ENCODE results near the gene ACTR1B. TPM values are rescaled to one million over a fixed set of nuclear protein-coding genes. Genes with fewer than 3 reads are reported as not detected.

Gene ACTR1B
- total RNA-seq, 8 experiments from 2014 or later = 34.5 to 70.0 (median 46.9) TPM

DNA sequence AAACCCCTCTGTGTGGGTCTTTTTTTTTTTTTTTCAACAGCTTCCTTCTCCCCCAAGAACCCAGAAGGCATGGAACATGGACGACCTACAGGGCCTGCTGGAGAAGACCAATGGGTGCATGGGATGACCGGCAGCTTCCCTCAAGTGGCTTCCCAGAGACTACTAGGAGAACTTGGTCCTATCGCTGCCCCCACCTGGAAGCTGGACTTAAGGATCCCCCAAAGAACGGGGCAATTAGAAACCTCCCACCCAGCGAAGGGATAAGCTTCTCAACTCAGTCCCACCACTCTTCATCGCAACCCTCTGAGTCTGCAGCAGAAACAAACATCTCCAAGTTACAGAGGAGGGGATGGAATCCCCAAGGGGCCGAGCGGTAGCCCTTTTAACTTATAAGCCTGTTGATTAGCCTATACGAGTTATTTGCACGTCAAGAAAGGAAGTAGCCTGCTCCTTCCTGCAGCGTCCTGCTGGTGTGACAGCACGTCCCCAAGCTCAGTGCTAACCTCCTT lies 1.4 kb downstream of the ACTR1B start:
- in situ Hi-C loops (cut with MboI; ENCODE audit: low pct_unique_long_range_greater_than_20kb in 2 of 9, low sequenced_read_pairs in 9 of 9, unreplicated experiment in 9 of 9) = loop anchor here in 2 of 9 experiments (25.0 kb wide), 1 partner anchor 1600 kb away; no protein-coding TSS in a partner anchor
- WGBS, 10 experiments = 7 to 80% (median 40%) methylated on average over 1 to 9 of the region's 12 CpGs; no CpG with 5 or more reads in 1 of the 10 experiments
- Histone ChIP-seq H3K4me3 (peak overlapping the region; percentile 60 to 94 (median 71)), H3K27ac (peak overlapping the region; percentile 85 to 91), H3K4me1 (replicated peaks in 1 of 2) (peaks cover 8 to 14% of the 10 kb centered on the region in 2 donors)
- ATAC-seq (replicated peaks in 6 of 8) = no peak

DNA sequence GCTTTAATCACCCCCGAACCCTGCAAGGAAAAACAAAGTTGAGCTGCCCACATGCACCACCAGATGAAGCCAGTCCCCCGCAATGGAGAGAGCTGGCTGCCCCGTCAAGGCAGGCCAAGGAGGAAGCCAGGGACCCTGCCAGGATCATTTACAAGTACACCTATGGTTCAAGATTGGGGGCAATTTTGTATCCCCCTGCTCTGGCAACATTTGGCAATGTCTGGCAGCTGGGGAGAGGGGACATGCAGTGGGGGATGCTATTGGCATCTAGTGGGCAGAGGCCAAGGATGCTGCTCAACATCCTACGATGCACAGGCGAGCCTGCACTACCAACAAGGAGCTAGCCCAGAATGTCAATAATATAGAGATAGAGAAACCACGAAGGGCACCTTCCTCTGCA lies 1.9 kb downstream of the ACTR1B start:
- Histone ChIP-seq H3K4me1 (replicated peaks in 1 of 2) (peaks cover 8 to 14% of the 10 kb centered on the region in 2 donors), H3K27ac (no peak overlapping the region), H3K4me3 (peak overlapping the region in 1 of 5 donors; percentile 94)
- ATAC-seq (replicated peaks in 6 of 8) = no peak
- in situ Hi-C loops (cut with MboI; ENCODE audit: low pct_unique_long_range_greater_than_20kb in 2 of 9, low sequenced_read_pairs in 9 of 9, unreplicated experiment in 9 of 9) = loop anchor here in 2 of 9 experiments (25.0 kb wide), 1 partner anchor 1600 kb away; no protein-coding TSS in a partner anchor
- WGBS, 10 experiments = 63 to 100% (median 85%) methylated on average over 1 to 5 of the region's 6 CpGs; no CpG with 5 or more reads in 4 of the 10 experiments

DNA sequence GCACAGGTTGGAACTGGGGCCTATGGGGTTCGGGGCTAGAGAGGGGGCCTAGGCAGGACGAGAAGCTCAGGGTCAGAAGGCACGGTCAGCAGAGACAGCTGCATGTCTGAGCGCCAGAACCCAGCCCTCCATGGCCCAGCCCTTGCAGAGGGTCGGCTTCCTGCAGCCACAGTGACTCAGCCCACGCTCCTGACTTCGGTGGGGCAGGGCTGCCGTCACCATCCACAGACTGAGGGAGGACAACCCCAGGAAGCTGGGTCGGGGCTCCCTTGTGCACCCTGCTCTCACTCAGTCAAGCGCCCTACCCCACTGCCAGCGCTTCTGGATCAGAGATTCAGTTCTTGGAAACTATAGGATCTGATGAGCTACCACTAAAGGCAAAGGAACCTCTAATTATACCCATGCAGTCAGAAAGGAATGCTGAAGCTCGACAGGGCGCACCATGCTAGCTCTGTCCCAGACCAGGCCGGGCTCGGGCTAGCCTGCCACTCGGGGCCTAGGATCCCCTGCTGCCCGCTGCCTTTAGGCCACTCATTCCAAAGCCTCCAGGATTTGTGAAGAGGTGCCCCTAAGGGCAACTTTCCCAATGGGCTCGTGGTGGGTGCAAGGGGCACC lies 3.0 kb downstream of the ACTR1B start:
- no peak overlapping the region for H3K27ac ChIP-seq
- H3K4me1 ChIP-seq (replicated peaks in 1 of 2) = peaks cover 8 to 14% of the 10 kb centered on the region in 2 donors
- in situ Hi-C loops (cut with MboI; ENCODE audit: low pct_unique_long_range_greater_than_20kb in 2 of 9, low sequenced_read_pairs in 9 of 9, unreplicated experiment in 9 of 9) = loop anchor here in 2 of 9 experiments (25.0 kb wide), 1 partner anchor 1599 kb away; no protein-coding TSS in a partner anchor
- no peak for ATAC-seq (replicated peaks in 6 of 8)
- H3K4me3 ChIP-seq = no peak overlapping the region
- 20 to 100% (median 74%) methylated on average over 1 to 3 of the region's 18 CpGs; no CpG with 5 or more reads in 7 of the 10 experiments for WGBS, 10 experiments

DNA sequence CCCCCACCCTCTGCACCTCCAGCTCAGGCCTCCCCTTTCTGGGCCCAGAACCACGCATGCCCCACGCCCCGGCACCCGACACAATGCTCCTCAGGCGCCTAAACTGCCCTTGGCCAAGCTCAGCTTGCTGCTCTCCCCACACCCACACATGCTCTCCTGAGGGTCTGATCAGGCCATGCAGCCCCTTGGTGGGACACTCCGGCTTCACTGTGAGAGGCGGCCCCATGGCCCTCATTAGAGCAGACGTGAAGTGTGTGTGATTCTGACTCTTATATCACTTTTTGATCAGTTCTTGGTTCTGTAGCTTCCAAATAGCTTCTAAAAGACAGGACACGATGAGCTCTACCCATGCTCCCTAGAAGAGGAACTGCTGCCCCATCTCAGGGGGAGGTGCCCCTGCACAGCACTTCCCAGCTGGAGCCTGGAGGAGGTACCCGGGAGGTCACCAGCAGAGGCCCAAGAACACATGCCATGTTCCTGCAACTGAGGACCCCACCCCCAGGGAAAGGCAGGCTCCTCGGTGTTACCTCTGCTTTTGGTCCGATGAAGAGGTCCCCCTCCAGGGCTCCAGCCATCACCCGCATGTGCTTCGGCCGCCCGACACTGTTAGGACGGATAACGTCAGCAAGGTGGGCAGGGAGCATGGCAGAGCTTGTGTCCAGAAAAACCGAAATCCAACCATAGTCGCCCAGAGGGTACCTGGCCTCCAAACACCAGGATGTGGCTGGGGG lies 3.6 kb downstream of the ACTR1B start:
- in situ Hi-C loops (cut with MboI; ENCODE audit: low pct_unique_long_range_greater_than_20kb in 2 of 9, low sequenced_read_pairs in 9 of 9, unreplicated experiment in 9 of 9) = loop anchor here in 2 of 9 experiments (25.0 kb wide), 1 partner anchor 1598 kb away; no protein-coding TSS in a partner anchor
- no peak overlapping the region for H3K4me3 ChIP-seq
- H3K27ac ChIP-seq = no peak overlapping the region
- peaks cover 8 to 14% of the 10 kb centered on the region in 2 donors for H3K4me1 ChIP-seq (replicated peaks in 1 of 2)
- no peak for ATAC-seq (replicated peaks in 6 of 8)
- 80 to 90% methylated on average over 2 of the region's 20 CpGs; no CpG with 5 or more reads in 8 of the 10 experiments for WGBS, 10 experiments

DNA sequence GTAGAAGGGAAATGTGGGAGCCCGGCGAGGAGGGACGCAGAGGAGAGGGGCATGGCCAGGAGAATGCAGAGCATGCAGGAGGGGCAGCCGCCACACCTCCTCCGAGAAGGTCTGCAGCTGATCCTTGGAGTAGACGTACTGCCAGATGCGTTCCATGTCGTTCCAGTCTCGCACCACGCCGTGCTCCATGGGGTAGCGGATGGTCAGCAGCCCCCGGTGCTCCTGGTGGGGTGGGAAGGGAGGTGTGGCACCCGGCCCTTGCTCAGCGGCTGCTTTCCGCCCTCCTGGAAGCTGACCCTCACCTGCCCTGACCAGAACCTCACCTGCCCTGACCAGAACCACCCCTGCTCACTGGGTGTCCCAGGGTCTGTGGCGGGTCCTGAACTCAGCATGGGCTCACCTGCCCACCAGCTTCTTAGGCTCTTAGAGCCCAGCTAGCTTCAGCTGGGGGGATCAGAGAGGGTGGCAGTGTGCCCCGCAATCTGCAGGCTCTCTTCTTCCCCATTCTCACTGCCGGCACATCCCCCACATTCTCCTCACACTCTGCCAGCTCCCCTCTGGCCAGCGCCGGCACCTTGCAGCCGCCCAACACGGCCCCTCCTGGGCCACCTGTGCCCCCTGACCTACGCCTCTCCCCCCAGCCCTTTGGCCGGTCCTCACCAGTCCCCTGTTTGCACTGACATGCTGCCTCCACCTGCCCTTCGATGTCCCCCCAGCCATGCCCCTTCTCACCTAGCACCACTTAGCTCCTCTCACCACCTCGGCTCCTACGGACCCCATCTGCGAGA lies 4.4 kb downstream of the ACTR1B start:
- WGBS, 10 experiments = 81 to 100% (median 95%) methylated on average over 3 to 15 of the region's 29 CpGs; no CpG with 5 or more reads in 6 of the 10 experiments
- no peak for ATAC-seq (replicated peaks in 6 of 8)
- peaks cover 8 to 14% of the 10 kb centered on the region in 2 donors for H3K4me1 ChIP-seq (replicated peaks in 1 of 2)
- in situ Hi-C loops (cut with MboI; ENCODE audit: low pct_unique_long_range_greater_than_20kb in 2 of 9, low sequenced_read_pairs in 9 of 9, unreplicated experiment in 9 of 9) = loop anchor here in 2 of 9 experiments (25.0 kb wide), 1 partner anchor 1597 kb away; no protein-coding TSS in a partner anchor
- H3K4me3 ChIP-seq = no peak overlapping the region
- no peak overlapping the region for H3K27ac ChIP-seq

DNA sequence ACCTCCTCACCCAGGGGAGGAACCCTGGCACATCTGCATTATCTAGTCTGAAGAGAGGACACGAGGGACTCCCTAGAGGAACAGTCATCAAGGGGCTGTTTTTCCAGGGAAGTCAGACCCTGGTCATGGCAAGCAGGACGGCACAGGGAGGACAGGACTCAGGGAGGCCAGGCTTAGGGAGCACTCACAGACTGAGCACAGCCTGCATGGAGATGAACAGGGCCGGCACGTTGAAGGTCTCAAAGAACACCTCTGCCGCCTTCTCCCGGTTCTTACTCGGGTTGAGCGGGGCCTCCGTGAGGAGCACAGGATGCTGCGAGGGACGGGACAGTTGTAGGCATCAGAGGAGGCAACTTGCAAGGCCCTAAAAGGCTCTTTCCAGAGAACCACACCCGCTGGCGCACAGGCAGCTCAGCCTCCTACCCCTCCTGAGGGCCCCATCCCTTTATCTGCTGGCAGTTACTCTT lies 5.1 kb downstream of the ACTR1B start:
- in situ Hi-C loops (cut with MboI; ENCODE audit: low pct_unique_long_range_greater_than_20kb in 2 of 9, low sequenced_read_pairs in 9 of 9, unreplicated experiment in 9 of 9) = loop anchor here in 2 of 9 experiments (25.0 kb wide), 1 partner anchor 1596 kb away; no protein-coding TSS in a partner anchor
- no peak for ATAC-seq (replicated peaks in 6 of 8)
- WGBS, 10 experiments = 81 to 100% (median 95%) methylated on average over 1 to 8 of the region's 13 CpGs; no CpG with 5 or more reads in 4 of the 10 experiments
- H3K4me1 ChIP-seq (replicated peaks in 1 of 2) = peaks cover 8 to 14% of the 10 kb centered on the region in 2 donors
- H3K4me3 ChIP-seq = no peak overlapping the region
- no peak overlapping the region for H3K27ac ChIP-seq

DNA sequence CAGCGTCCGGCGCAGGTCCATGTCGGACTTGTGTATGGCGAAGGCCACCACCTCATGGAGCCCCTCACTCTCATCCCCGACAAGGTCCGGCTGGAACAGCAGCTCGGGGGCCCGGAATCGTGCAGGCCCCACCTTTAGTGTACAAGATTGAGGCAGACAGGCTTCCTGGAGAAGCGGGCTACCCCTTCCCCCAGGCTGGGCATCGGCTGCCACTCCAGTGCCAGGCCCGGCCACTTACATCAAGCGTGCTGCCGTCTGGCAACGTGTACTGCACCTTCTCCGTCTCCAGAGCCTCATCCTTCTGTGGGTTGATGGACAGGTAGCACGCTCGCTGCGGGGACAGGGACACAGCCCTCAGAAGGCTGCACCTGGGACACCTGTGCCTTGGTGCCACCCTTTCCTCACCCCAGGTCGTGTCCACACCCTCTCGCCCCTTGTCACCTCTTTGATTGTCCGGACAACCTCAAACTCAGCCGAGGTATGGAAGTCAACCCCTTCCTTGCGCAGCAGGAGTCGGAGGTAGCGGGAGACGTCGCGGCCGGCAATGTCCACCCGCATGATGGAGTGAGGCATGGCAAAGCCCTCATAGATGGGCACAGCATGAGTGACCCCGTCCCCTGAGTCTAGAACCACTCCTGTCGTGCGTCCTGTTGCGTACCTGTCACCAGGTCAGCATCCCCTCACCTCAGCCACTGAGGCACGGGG lies 5.7 kb downstream of the ACTR1B start:
- Histone ChIP-seq H3K4me3 (no peak overlapping the region), H3K27ac (no peak overlapping the region), H3K4me1 (replicated peaks in 1 of 2) (peaks cover 8 to 14% of the 10 kb centered on the region in 2 donors)
- in situ Hi-C loops (cut with MboI; ENCODE audit: low pct_unique_long_range_greater_than_20kb in 2 of 9, low sequenced_read_pairs in 9 of 9, unreplicated experiment in 9 of 9) = loop anchor here in 2 of 9 experiments (25.0 kb wide), 1 partner anchor 1596 kb away; no protein-coding TSS in a partner anchor
- 91 to 100% (median 100%) methylated on average over 2 to 14 of the region's 37 CpGs; no CpG with 5 or more reads in 3 of the 10 experiments for WGBS, 10 experiments
- ATAC-seq (replicated peaks in 6 of 8) = no peak

DNA sequence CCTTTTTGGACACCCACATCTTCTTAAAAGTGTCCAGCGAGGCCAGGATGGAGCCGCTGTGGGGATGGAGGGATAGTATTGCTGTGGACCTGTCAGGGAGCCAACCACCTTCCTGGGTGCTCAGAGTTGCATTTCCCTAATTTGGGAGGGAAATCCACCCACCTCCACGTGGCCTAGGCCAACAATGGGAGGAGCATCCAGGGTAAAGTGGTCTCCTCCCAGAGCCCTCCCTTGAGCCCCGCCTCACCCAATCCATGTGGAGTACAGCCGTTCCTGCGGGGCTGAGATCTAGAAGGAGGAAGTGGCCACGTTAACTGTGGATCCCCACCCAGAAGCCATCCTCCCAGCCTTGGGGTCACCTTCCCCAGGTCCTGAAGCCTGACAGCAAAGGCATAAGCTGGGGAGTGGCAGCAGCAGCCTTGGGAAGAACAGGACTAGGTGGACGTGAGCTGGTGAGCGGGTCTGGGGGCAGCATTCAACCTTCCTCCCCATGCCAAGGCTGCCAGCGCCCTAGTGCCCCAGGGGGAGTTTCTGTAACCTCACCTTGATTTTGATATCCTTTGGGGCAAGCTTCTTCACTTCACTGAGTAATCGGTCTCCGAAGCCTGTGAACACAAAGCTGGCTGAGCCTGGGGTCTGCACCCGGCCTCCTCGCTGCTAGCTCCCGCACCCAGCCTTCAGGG lies 6.8 kb downstream of the ACTR1B start:
- peak in 2 of 8 experiments; percentile 25 to 45 for ATAC-seq (replicated peaks in 6 of 8)
- WGBS, 10 experiments = 50 to 96% (median 85%) methylated on average over 2 to 8 of the region's 15 CpGs; no CpG with 5 or more reads in 5 of the 10 experiments
- in situ Hi-C loops (cut with MboI; ENCODE audit: low pct_unique_long_range_greater_than_20kb in 2 of 9, low sequenced_read_pairs in 9 of 9, unreplicated experiment in 9 of 9) = loop anchor here in 2 of 9 experiments (25.0 kb wide), 1 partner anchor 1595 kb away; no protein-coding TSS in a partner anchor

DNA sequence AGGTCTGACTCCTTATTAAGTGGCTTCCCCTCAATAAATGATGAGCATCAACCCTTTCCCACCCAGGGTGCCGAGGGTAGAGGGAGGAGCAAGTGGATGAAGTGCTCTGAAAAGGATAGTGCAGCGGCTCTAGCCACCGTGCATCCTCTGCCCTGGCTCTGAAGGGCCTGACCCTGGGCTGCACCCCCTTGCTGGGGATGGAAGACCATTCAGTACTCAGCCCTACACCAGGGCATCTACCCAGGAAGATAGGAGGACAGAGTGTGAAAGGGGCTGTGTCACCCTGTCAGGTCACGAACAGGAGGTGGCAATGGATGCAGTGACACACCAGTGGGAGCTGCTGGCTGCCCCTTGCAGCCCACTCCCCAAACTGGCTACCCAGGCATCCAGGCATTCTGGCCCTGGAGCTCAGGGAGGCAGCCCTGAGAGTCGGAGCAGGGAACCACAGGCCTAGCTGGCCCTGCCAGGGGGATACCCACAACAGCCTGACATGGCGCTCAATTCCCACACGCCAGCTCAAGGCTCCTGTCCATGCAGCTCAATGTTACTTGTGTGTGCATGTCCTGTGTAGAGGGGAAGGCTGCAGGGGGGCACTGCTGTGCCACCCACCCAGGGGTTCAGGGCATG lies 7.6 kb downstream of the ACTR1B start:
- Histone ChIP-seq H3K4me1 (replicated peaks in 1 of 2) (no peaks in the 10 kb centered on the region), H3K4me3 (no peak overlapping the region), H3K27ac (no peak overlapping the region)
- ATAC-seq (replicated peaks in 6 of 8) = no peak
- in situ Hi-C loops (cut with MboI; ENCODE audit: low pct_unique_long_range_greater_than_20kb in 2 of 9, low sequenced_read_pairs in 9 of 9, unreplicated experiment in 9 of 9) = loop anchor here in 2 of 9 experiments (25.0 kb wide), 1 partner anchor 1594 kb away; no protein-coding TSS in a partner anchor
- 97 to 100% (median 100%) methylated on average over 1 to 4 of the region's 7 CpGs; no CpG with 5 or more reads in 5 of the 10 experiments for WGBS, 10 experiments

More for the DNA sequence above, 6.8 kb downstream of the ACTR1B start:
- H3K4me3 ChIP-seq = no peak overlapping the region
- no peak overlapping the region for H3K27ac ChIP-seq
- H3K4me1 ChIP-seq (replicated peaks in 1 of 2) = peaks cover 2 to 5% of the 10 kb centered on the region in 2 donors

DNA sequence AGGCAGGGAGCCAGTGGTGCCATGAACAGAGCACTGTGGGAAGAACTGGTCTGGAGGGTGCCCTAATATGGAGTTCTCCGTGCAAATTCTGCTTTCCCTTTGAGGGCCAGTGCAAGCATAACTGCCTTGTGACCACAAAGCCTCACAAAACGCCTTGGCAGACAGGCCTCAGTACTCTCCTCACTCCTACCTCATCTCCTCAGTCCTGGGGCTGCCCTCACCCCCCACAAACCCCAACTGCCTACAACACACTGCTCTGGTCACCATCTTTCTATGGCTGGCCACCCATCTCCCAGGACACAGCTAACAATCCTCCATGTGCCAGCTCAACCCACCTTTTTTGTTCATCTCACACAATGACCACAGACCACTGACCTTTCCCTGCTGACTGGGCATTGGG lies 9.1 kb downstream of the ACTR1B start:
- WGBS, 10 experiments = 80 to 100% (median 100%) methylated on average over 1 to 2 of the region's 2 CpGs; no CpG with 5 or more reads in 3 of the 10 experiments
- in situ Hi-C loops (cut with MboI; ENCODE audit: low pct_unique_long_range_greater_than_20kb in 2 of 9, low sequenced_read_pairs in 9 of 9, unreplicated experiment in 9 of 9) = loop anchor here in 2 of 9 experiments (25.0 kb wide), 1 partner anchor 1592 kb away; no protein-coding TSS in a partner anchor
- ATAC-seq (replicated peaks in 6 of 8) = no peak
- Histone ChIP-seq H3K4me1 (replicated peaks in 1 of 2) (no peaks in the 10 kb centered on the region), H3K4me3 (no peak overlapping the region), H3K27ac (no peak overlapping the region)

DNA sequence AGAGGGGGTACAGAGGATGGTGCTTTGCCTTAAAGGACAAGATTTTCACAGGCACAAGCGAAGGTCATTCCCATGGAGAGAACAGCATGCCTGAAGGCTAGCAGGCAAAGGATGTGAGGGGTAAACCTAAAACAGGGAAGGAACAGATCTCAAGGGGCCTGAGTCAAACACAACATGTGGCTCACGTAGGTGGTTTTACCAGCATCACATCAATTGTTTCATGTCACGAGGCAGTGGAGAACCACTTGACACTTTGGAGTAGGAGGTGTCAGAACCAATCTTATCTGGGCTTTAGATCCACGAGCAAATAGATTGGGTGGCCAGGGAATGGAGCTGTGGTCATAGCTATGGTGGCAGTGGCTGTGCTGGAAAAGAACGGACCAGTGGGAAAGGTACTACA lies 9.5 kb downstream of the ACTR1B start:
- Histone ChIP-seq H3K27ac (no peak overlapping the region), H3K4me3 (no peak overlapping the region), H3K4me1 (replicated peaks in 1 of 2) (no peaks in the 10 kb centered on the region)
- in situ Hi-C loops (cut with MboI; ENCODE audit: low pct_unique_long_range_greater_than_20kb in 2 of 9, low sequenced_read_pairs in 9 of 9, unreplicated experiment in 9 of 9) = loop anchor here in 2 of 9 experiments (25.0 kb wide), 1 partner anchor 1592 kb away; no protein-coding TSS in a partner anchor
- ATAC-seq (replicated peaks in 6 of 8) = no peak
- 80 to 100% (median 100%) methylated on average over 1 to 4 of the region's 5 CpGs; no CpG with 5 or more reads in 2 of the 10 experiments for WGBS, 10 experiments

All from motor neuron (in vitro differentiated cells).